Measurements from ENCODE around the gene FCF1. TPM values are rescaled to one million over a fixed set of nuclear protein-coding genes. Genes with fewer than 3 reads are reported as not detected.

FCF1 gene
- total RNA-seq, 1 donor from 2014 or later, result 10.0 TPM

DNA sequence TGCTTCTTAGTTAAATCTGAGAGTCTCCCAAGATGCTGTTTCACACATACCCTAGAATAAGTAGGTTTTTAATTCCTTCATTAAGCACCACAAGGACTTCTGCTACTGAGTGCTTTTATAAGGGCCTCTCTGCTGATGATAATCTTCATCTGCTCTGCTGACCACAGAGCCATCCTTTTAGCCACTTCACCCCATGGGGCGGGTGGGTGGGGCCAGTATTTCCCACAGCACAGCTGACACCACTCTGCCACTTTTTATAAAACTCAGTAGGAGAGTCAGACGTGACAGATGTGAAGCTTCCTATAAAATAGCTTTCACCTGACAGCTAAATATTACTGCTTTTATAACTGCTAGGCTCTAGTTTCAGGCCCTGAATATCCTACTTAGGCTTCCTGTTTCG, 20.3 kb downstream of the FCF1 start:
- intact Hi-C loops (cut with DNase I), result no loop called here
- Histone ChIP-seq H3K9me3 (no peaks in the 10 kb centered on the region), H3K27ac (no peak overlapping the region), H3K27me3 (no peaks in the 10 kb centered on the region), H3K4me3 (no peak overlapping the region), H3K36me3 (peaks cover 23 to 47% of the 10 kb centered on the region in 2 donors), H3K4me1 (no peaks in the 10 kb centered on the region)
- TF ChIP-seq, protein P1, sequence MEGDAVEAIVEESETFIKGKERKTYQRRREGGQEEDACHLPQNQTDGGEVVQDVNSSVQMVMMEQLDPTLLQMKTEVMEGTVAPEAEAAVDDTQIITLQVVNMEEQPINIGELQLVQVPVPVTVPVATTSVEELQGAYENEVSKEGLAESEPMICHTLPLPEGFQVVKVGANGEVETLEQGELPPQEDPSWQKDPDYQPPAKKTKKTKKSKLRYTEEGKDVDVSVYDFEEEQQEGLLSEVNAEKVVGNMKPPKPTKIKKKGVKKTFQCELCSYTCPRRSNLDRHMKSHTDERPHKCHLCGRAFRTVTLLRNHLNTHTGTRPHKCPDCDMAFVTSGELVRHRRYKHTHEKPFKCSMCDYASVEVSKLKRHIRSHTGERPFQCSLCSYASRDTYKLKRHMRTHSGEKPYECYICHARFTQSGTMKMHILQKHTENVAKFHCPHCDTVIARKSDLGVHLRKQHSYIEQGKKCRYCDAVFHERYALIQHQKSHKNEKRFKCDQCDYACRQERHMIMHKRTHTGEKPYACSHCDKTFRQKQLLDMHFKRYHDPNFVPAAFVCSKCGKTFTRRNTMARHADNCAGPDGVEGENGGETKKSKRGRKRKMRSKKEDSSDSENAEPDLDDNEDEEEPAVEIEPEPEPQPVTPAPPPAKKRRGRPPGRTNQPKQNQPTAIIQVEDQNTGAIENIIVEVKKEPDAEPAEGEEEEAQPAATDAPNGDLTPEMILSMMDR (IDR thresholded peaks at IDR 0.05), result no peak
- DNase-seq (ENCODE audit: low spot score in 2 of 2), result no peak

DNA sequence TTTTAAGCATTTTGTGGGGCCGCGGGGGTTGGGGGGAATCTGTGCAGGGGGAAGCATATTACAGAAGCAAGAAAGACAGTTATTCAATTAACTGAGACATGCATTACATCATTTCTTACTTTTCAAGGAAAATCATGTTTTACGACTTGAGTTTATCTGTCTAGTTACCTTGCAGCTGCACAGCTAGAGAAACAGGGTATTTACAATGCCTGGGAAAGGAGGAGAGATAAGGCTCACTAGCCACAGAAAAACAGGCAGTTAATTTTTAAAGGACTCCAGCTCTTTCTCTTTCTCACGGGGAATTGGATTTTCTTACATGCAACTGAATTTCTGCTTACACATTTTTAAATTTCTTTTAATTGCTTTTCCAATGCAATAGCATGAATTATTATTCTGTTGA, 22.2 kb downstream of the FCF1 start:
- peaks cover 30 to 51% of the 10 kb centered on the region in 2 donors for H3K36me3 ChIP-seq
- intact Hi-C loops (cut with DNase I), result no loop called here

DNA sequence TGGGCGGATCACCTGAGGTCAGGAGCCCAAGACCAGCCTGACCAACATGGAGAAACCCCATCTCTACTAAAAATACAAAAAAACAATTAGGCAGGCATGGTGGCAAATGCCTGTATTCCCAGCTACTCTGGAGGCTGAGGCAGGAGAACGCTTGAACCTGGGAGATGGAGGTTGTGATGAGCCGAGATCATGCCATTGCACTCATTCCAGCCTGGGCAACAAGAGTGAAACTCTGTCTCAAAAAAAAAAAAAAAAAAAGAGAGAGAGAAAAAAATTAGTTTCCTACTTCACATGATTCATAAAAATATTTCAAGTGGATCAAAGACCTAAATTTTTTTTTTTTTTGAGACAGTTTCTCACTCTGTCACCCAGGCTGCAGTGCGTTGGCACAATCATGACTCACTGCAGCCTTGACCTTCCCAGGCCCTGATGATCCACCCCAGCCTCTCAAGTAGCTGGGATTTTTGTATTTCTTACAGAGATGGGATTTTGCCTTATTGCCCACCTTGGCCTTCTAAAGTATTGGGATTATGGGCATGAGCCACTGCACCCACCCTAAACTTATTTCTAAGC, 24.9 kb downstream of the FCF1 start:
- H3K27me3 ChIP-seq, result no peaks in the 10 kb centered on the region
- H3K9me3 ChIP-seq, result no peaks in the 10 kb centered on the region
- H3K36me3 ChIP-seq, result peaks cover 27 to 43% of the 10 kb centered on the region in 2 donors
- no peak overlapping the region for H3K4me3 ChIP-seq
- no peaks in the 10 kb centered on the region for H3K4me1 ChIP-seq
- intact Hi-C loops (cut with DNase I), result no loop called here
- no peak overlapping the region for H3K27ac ChIP-seq
- TF ChIP-seq, protein P1 (IDR thresholded peaks at IDR 0.05), result no peak
- no peak for DNase-seq (ENCODE audit: low spot score in 2 of 2)

More for the DNA sequence above, 22.2 kb downstream of the FCF1 start:
- TF ChIP-seq, protein P1 (IDR thresholded peaks at IDR 0.05), result no peak
- no peak overlapping the region for H3K4me3 ChIP-seq
- no peaks in the 10 kb centered on the region for H3K9me3 ChIP-seq
- H3K4me1 ChIP-seq, result no peaks in the 10 kb centered on the region
- H3K27ac ChIP-seq, result no peak overlapping the region
- no peaks in the 10 kb centered on the region for H3K27me3 ChIP-seq
- no peak for DNase-seq (ENCODE audit: low spot score in 2 of 2)

DNA sequence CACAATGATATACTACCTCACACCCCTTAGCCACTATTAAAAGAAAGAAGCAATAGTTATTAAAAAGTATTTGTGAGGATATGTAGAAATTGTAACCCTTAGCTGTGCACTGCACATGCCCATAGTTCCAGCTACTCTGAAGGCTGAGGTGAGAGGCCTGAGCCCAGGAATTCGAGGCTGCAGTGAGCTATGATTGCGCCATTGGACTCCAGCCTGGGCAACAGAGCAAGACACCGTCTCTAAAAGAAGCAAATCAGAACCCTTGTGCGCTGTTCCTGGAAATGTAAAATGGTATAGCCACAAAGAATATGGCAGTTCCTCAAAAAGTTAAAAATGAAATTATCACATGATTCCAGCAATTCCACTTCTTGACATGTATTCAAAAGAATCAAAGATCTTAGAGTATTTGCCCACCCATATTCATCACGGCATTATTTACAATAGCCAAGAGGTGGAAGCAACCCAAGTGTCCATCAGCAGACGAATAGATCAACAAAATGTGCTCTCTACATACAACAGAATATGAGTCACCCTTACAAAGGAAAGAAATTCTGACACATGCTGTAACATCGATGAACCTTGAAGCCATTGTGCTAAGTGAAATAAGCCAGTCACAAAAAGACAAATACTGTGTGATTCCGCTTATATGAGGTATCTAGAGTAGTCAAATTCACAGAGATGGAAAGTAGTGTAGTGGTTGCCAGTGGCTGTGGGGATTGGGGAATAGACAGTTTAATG, 26.5 kb downstream of the FCF1 start:
- Histone ChIP-seq H3K27ac (no peak overlapping the region), H3K4me1 (no peaks in the 10 kb centered on the region), H3K27me3 (no peaks in the 10 kb centered on the region), H3K36me3 (peaks cover 16 to 26% of the 10 kb centered on the region in 2 donors), H3K9me3 (no peaks in the 10 kb centered on the region), H3K4me3 (no peak overlapping the region)
- no peak for DNase-seq (ENCODE audit: low spot score in 2 of 2)
- TF ChIP-seq, protein P1 (IDR thresholded peaks at IDR 0.05), result no peak
- intact Hi-C loops (cut with DNase I), result no loop called here

DNA sequence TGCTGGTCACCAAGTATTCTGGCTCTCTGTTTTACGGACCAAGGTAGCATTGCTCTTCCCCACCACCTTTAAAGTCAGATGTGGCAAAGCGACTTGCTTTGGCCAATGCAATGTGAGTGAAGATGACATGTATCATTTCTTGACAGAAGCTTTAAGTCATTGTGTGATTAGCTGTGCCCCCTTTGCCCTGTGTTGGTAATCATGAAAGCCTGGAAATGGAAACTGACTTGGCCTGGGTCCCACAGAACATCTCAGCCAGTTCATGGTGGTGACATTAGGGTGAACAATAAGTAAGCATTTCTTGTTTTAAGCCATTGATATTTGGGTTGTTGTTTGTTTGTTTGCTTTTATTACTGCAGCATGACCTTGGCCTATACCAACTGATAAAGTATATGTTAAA, 34.3 kb downstream of the FCF1 start:
- H3K27ac ChIP-seq, result no peak overlapping the region
- no peaks in the 10 kb centered on the region for H3K4me1 ChIP-seq
- DNase-seq (ENCODE audit: low spot score in 2 of 2), result no peak
- H3K9me3 ChIP-seq, result no peaks in the 10 kb centered on the region
- H3K36me3 ChIP-seq, result no peaks in the 10 kb centered on the region
- no peaks in the 10 kb centered on the region for H3K27me3 ChIP-seq
- intact Hi-C loops (cut with DNase I), result no loop called here
- TF ChIP-seq, protein P1 (IDR thresholded peaks at IDR 0.05), result no peak
- H3K4me3 ChIP-seq, result no peak overlapping the region
